IMR-90 (cell line): ENCODE measurements around the gene SH3BP5. TPM values are rescaled to one million over a fixed set of nuclear protein-coding genes. Genes with fewer than 3 reads are reported as not detected.

Experiments used
- ATAC-seq: fragments of 200-7000 bp; cut with Tn5 transposase; 2 replicates; pipeline ENCODE4 v1.9.1; 2020; ENCODE audit warnings: low read depth, mild to moderate bottlenecking, moderate library complexity
- BruUV-seq: library from RNA; stranded (reverse); fragments of 400-500 nt; replicated peaks from 2 replicates; lab custom pipeline; 2021; lab: Mats Ljungman, UMichigan
- CTCF ChIA-PET: fragments of 300-600 bp; formaldehyde crosslinking; extraction: SDS; loops from one replicate; lab custom pipeline; 2021; ENCODE audit warnings: antibody characterized with exemption; lab: Yijun Ruan, JAX
- POLR2A ChIA-PET: fragments of 300-600 bp; sonication (Branson Sonifier 250); formaldehyde crosslinking; loops from one replicate; lab custom pipeline; 2022; ENCODE audit warnings: antibody characterized with exemption; ENCODE audit not compliant: unreplicated experiment; lab: Charles Lee
- DNase-seq: peaks from one replicate; pipeline ENCODE4 v3.0.0; 2013
- H2AFZ ChIP-seq: replicated peaks from 2 replicates; pipeline ENCODE3; 2013; ENCODE audit warnings: low read length, mild to moderate bottlenecking; ENCODE audit not compliant: poor library complexity
- H2AK5ac ChIP-seq: 2 replicates; pipeline ENCODE4 v1.6.1; 2013; ENCODE audit warnings: low read depth, low read length, inconsistent platforms
- H2AK9ac ChIP-seq: replicated peaks from 2 replicates; pipeline ENCODE3; 2013; ENCODE audit warnings: mild to moderate bottlenecking, low read depth, low read length, moderate library complexity; ENCODE audit not compliant: poor library complexity
- H2BK120ac ChIP-seq: 2 replicates; pipeline ENCODE4 v1.6.1; 2013; ENCODE audit warnings: low read depth, low read length, inconsistent platforms
- H2BK15ac ChIP-seq: 3 replicates; pipeline ENCODE4 v1.6.1; 2013; ENCODE audit warnings: low read depth, low read length, inconsistent platforms
- H2BK20ac ChIP-seq: 2 replicates; pipeline ENCODE4 v1.6.1; 2013; ENCODE audit warnings: low read depth, mild to moderate bottlenecking, inconsistent platforms, low read length, moderate library complexity
- H2BK5ac ChIP-seq: 2 replicates; pipeline ENCODE4 v1.6.1; 2013; ENCODE audit warnings: mild to moderate bottlenecking, low read depth, low read length, inconsistent platforms; ENCODE audit not compliant: poor library complexity, severe bottlenecking
- H3K14ac ChIP-seq: replicated peaks from 2 replicates; pipeline ENCODE4 v1.6.1; 2013; ENCODE audit warnings: low read depth, low read length, inconsistent platforms
- H3K18ac ChIP-seq: 2 replicates; pipeline ENCODE4 v1.6.1; 2013; ENCODE audit warnings: low read depth, low read length, control low read depth
- H3K23ac ChIP-seq: 2 replicates; pipeline ENCODE4 v1.6.1; 2013; ENCODE audit warnings: low read depth, low read length, inconsistent platforms
- H3K27ac ChIP-seq: 2 replicates; pipeline ENCODE4 v1.5.1; 2013; ENCODE audit warnings: mild to moderate bottlenecking, control low read depth, low read length; ENCODE audit not compliant: insufficient read depth
- H3K27me3 ChIP-seq: 2 replicates; pipeline ENCODE4 v1.6.1; 2013; ENCODE audit warnings: low read length; ENCODE audit not compliant: control insufficient read depth, insufficient read depth
- H3K36me3 ChIP-seq: 2 replicates; pipeline ENCODE4 v1.6.1; 2013; ENCODE audit warnings: low read length, mixed read lengths; ENCODE audit not compliant: control insufficient read depth, insufficient read depth
- H3K4ac ChIP-seq: 2 replicates; pipeline ENCODE4 v1.6.1; 2013; ENCODE audit warnings: low read depth, low read length, inconsistent platforms
- H3K4me1 ChIP-seq: 2 replicates; pipeline ENCODE4 v1.6.1; 2013; ENCODE audit warnings: low read length, mixed read lengths; ENCODE audit not compliant: control insufficient read depth, insufficient read depth
- H3K4me2 ChIP-seq: 2 replicates; pipeline ENCODE4 v1.6.1; 2013; ENCODE audit warnings: low read depth, mild to moderate bottlenecking, control low read depth, low read length, moderate library complexity
- H3K4me3 ChIP-seq: 2 replicates; pipeline ENCODE4 v1.5.1; 2013; ENCODE audit warnings: low read depth, mild to moderate bottlenecking, control low read depth, low read length, moderate library complexity; ENCODE audit not compliant: insufficient read depth
- H3K56ac ChIP-seq: 2 replicates; pipeline ENCODE4 v1.6.1; 2013; ENCODE audit warnings: low read length, inconsistent platforms; ENCODE audit not compliant: insufficient read depth; ENCODE audit errors: extremely low read depth
- H3K79me1 ChIP-seq, 2 experiments: 2 replicates each; pipeline ENCODE4 v1.6.1; 2013; ENCODE audit warnings: low read length in 2 of 2, inconsistent platforms in 1 of 2, low read depth in 1 of 2
- H3K9ac ChIP-seq: 2 replicates; pipeline ENCODE4 v1.6.1; 2013; ENCODE audit warnings: low read depth, low read length, control low read depth
- H3K9me1 ChIP-seq: 2 replicates; pipeline ENCODE4 v1.6.1; 2013; ENCODE audit warnings: low read length, inconsistent platforms; ENCODE audit not compliant: insufficient read depth
- H3K9me3 ChIP-seq: 2 replicates; pipeline ENCODE4 v1.6.1; 2013; ENCODE audit warnings: low read length; ENCODE audit not compliant: control insufficient read depth, insufficient read depth
- H4K20me1 ChIP-seq: 2 replicates; pipeline ENCODE4 v1.6.1; 2013; ENCODE audit warnings: low read length, inconsistent platforms; ENCODE audit not compliant: insufficient read depth
- H4K5ac ChIP-seq: 2 replicates; pipeline ENCODE4 v1.6.1; 2013; ENCODE audit warnings: mild to moderate bottlenecking, low read depth, low read length, control low read depth
- H4K8ac ChIP-seq, 2 experiments: 2 replicates each; pipeline ENCODE4 v1.6.1; 2013; ENCODE audit warnings: low read depth in 2 of 2, low read length in 2 of 2, control low read depth in 1 of 2, inconsistent platforms in 1 of 2
- H4K91ac ChIP-seq: 2 replicates; pipeline ENCODE4 v1.6.1; 2013; ENCODE audit warnings: low read depth, low read length, inconsistent platforms; ENCODE audit not compliant: insufficient read depth
- CEBPB ChIP-seq: IDR thresholded peaks from 2 replicates; pipeline ENCODE4 v1.6.1; 2012; ENCODE audit warnings: low read depth, low read length, improper control_type of control experiment
- FOS ChIP-seq: fragments of 150-350 bp; IDR thresholded peaks from 2 replicates; pipeline ENCODE4 v1.6.1; 2016; ENCODE audit warnings: low read depth, low read length
- MAFK ChIP-seq: IDR thresholded peaks from 2 replicates; pipeline ENCODE4 v1.6.1; 2012; ENCODE audit warnings: low read depth, low read length, improper control_type of control experiment
- NFE2L2 ChIP-seq: fragments of 150-350 bp; IDR thresholded peaks from 2 replicates; pipeline ENCODE4 v1.6.1; 2016; ENCODE audit warnings: low read depth, mild to moderate bottlenecking, low read length
- RFX5 ChIP-seq: IDR thresholded peaks from 2 replicates; pipeline ENCODE4 v1.8.0; 2012; ENCODE audit warnings: low read depth, mild to moderate bottlenecking, low read length, moderate library complexity
- WGBS, 2 experiments: methylation state at CpG; one replicate each; pipeline versions ENCODE4 v1.1.5 to v1.1.7; 2013; ENCODE audit warnings: missing lambda C conversion rate in 2 of 2; ENCODE audit not compliant: insufficient read length in 1 of 2; ENCODE audit errors: extremely low coverage in 2 of 2; 5-methylcytosine and 5-hydroxymethylcytosine counted together
- dilution Hi-C: fragments of 300-500 bp; cut with HindIII; formaldehyde crosslinking; loops from one replicate; pipeline ENCODE4 v1.14.3; 2018; ENCODE audit warnings: low sequenced_read_pairs; ENCODE audit not compliant: unreplicated experiment
- in situ Hi-C: fragments of 300-500 bp; cut with MboI; formaldehyde crosslinking; loops from 3 replicates; pipeline ENCODE4 v1.14.3; 2019; ENCODE audit warnings: low sequenced_read_pairs, inconsistent platforms, mixed read lengths
- intact Hi-C: fragments of 100-400 bp; cut with micrococcal nuclease; formaldehyde crosslinking; loops from 2 replicates; pipeline ENCODE4 v1.10.0; 2022
- polyA plus RNA-seq, 3 experiments: library from polyadenylated mRNA; depleted of rRNA; stranded (reverse); fragments of >200 nt; gene quantifications; 2 replicates each; pipeline ENCODE4 v1.2.3, GENCODE V29; 2012; ENCODE audit warnings: low replicate concordance in 1 of 3
- total RNA-seq: library from RNA; depleted of rRNA; stranded (reverse); fragments of >200 nt; gene quantifications from 2 replicates; pipeline ENCODE4 v1.2.3, GENCODE V29; 2012

Gene SH3BP5
- total and polyA plus RNA-seq, 2 of the 4 experiments (the other 2 are of a cell fraction) = 14.0 to 23.5 TPM

GRCh38 chr3:15315003-15315402 is 17.4 kb downstream of the SH3BP5 start:
- TF ChIP-seq RFX5 (no peak), MAFK (no peak), CEBPB (no peak), NFE2L2 (no peak), FOS (no peak)
- no peak overlapping the region for H2AFZ ChIP-seq
- no peak overlapping the region for H3K18ac ChIP-seq
- H3K79me1 ChIP-seq = peaks cover 0 to 3% of the 10 kb centered on the region in 2 experiments; a peak in 2 of 4 replicates
- no peak for DNase-seq
- no peak overlapping the region for H3K27ac ChIP-seq
- no peak overlapping the region for H4K5ac ChIP-seq
- no peak overlapping the region for H3K4me3 ChIP-seq
- H3K9ac ChIP-seq = no peak overlapping the region
- dilution Hi-C loops (no loop called here), intact Hi-C loops (no loop called here), in situ Hi-C loops (no loop called here)
- no CpG with 5 or more reads among the region's 4 CpGs for WGBS, 2 experiments
- H3K14ac ChIP-seq = no peak overlapping the region
- H3K9me3 ChIP-seq = no peaks in the 10 kb centered on the region
- H2AK5ac ChIP-seq = no peak overlapping the region
- no peaks in the 10 kb centered on the region for H3K27me3 ChIP-seq
- no peak for ATAC-seq
- no peak overlapping the region for H4K8ac ChIP-seq
- no peaks in the 10 kb centered on the region for H4K20me1 ChIP-seq
- no peak overlapping the region for H2BK15ac ChIP-seq
- no peak overlapping the region for H2AK9ac ChIP-seq
- no peak overlapping the region for H2BK20ac ChIP-seq
- no peak overlapping the region for H3K56ac ChIP-seq
- no peak overlapping the region for H3K4ac ChIP-seq
- H3K36me3 ChIP-seq = no peaks in the 10 kb centered on the region
- no peak overlapping the region for H3K23ac ChIP-seq
- POLR2A ChIA-PET = no interaction called here
- no peak overlapping the region for H4K91ac ChIP-seq
- CTCF ChIA-PET = interaction anchor here (0.5 to 0.6 kb wide), 2 partner anchors 10 to 210 kb away, joined by 3 read pairs; no protein-coding TSS in a partner anchor
- no peak overlapping the region for H3K4me2 ChIP-seq
- no peak overlapping the region for H2BK120ac ChIP-seq
- peaks cover 9% of the 10 kb centered on the region for H3K4me1 ChIP-seq
- 0 out of 2 replicates have a peak, but pooled peaks cover under 1% of the 10 kb centered on the region for H3K9me1 ChIP-seq
- no TSS peak for BruUV-seq
- no peak overlapping the region for H2BK5ac ChIP-seq
